Loucy (cell line): Measurements from ENCODE around the gene HCRT.
A peak's percentile ranks its signal among the peaks of the same experiment; 100 is the strongest.
"Not testable (repeated sequence)": the region's sequence is repeated elsewhere in the genome, so short reads cannot be mapped to it uniquely, and the experiment has no call there.

ENCODE experiments used
- H2AFZ ChIP-seq: fragments of 200-600 bp; sonication (generic); 2 replicates; pipeline ENCODE4 v1.6.0; 2016; ENCODE audit warnings: antibody characterized with exemption, mild to moderate bottlenecking, low read length, moderate library complexity
- H3F3A ChIP-seq: fragments of 200-600 bp; 2 replicates; pipeline ENCODE4 v1.6.0; 2016; ENCODE audit warnings: antibody characterized with exemption, low read depth, mild to moderate bottlenecking
- H3K27me3 ChIP-seq: fragments of 200-600 bp; sonication (generic); 2 replicates; pipeline ENCODE4 v1.6.1; 2014; ENCODE audit warnings: low read length, mild to moderate bottlenecking; ENCODE audit not compliant: insufficient read depth, poor library complexity, severe bottlenecking
- H3K36me3 ChIP-seq: fragments of 200-600 bp; sonication (generic); 2 replicates; pipeline ENCODE4 v1.6.1; 2016; ENCODE audit warnings: low read length; ENCODE audit not compliant: insufficient read depth
- H3K4me1 ChIP-seq: fragments of 200-600 bp; sonication (generic); 2 replicates; pipeline ENCODE4 v1.5.1; 2014; ENCODE audit warnings: low read length, mild to moderate bottlenecking; ENCODE audit not compliant: insufficient read depth, poor library complexity, severe bottlenecking
- H3K4me2 ChIP-seq: fragments of 200-600 bp; sonication (generic); 2 replicates; pipeline ENCODE4 v1.6.0; 2014; ENCODE audit warnings: antibody characterized with exemption, low read length, low read depth, mild to moderate bottlenecking; ENCODE audit not compliant: poor library complexity, severe bottlenecking
- H3K4me3 ChIP-seq: fragments of 200-600 bp; sonication (generic); 2 replicates; pipeline ENCODE4 v1.5.1; 2014; ENCODE audit warnings: low read length, mild to moderate bottlenecking, mixed read lengths; ENCODE audit not compliant: poor library complexity, severe bottlenecking
- H3K79me2 ChIP-seq: fragments of 200-600 bp; sonication (generic); 2 replicates; pipeline ENCODE4 v1.6.1; 2014; ENCODE audit warnings: low read length; ENCODE audit not compliant: insufficient read depth
- H3K9ac ChIP-seq: fragments of 200-600 bp; sonication (generic); 2 replicates; pipeline ENCODE4 v1.6.0; 2014; ENCODE audit warnings: mild to moderate bottlenecking, low read depth, low read length, moderate library complexity; ENCODE audit not compliant: poor library complexity, severe bottlenecking
- H3K9me2 ChIP-seq: fragments of 200-600 bp; sonication (generic); replicated peaks from 2 replicates; pipeline ENCODE4 v1.6.1; 2016; ENCODE audit warnings: low read depth, low read length, mixed read lengths
- H3K9me3 ChIP-seq: fragments of 200-600 bp; sonication (generic); 2 replicates; pipeline ENCODE4 v1.6.1; 2014; ENCODE audit warnings: mild to moderate bottlenecking, antibody characterized with exemption, low read length, low read depth; ENCODE audit not compliant: insufficient read depth
- H4K20me1 ChIP-seq: fragments of 200-600 bp; sonication (generic); 2 replicates; pipeline ENCODE4 v1.6.0; 2014; ENCODE audit warnings: antibody characterized with exemption, low read length, mild to moderate bottlenecking; ENCODE audit not compliant: insufficient read depth, poor library complexity, severe bottlenecking
- CTCF ChIP-seq: fragments of 200-600 bp; sonication (generic); conservative IDR thresholded peaks from 2 replicates; pipeline ENCODE4 v1.5.1; 2014; ENCODE audit warnings: mild to moderate bottlenecking, antibody characterized with exemption, low read length
- EZH2phosphoT487 ChIP-seq: fragments of 200-600 bp; IDR thresholded peaks from 2 replicates; pipeline ENCODE4 v1.6.1; 2018; ENCODE audit warnings: antibody characterized with exemption, mild to moderate bottlenecking, moderate library complexity, borderline replicate concordance

The HCRT gene

GRCh38 chr17:42153919-42154742, 31.1 kb downstream of the HCRT start:
- H3K79me2 ChIP-seq = peaks cover 55% of the 10 kb centered on the region
- TF ChIP-seq EZH2phosphoT487 (no peak), CTCF (no peak)
- H3K36me3 ChIP-seq = no peaks in the 10 kb centered on the region
- peaks cover 31% of the 10 kb centered on the region for H4K20me1 ChIP-seq
- peak overlapping the region; percentile 97 for H3K9ac ChIP-seq
- peak overlapping the region; percentile 99 for H3K4me2 ChIP-seq
- peak overlapping the region; percentile 74 for H2AFZ ChIP-seq
- no peaks in the 10 kb centered on the region for H3K9me3 ChIP-seq
- no peaks in the 10 kb centered on the region for H3F3A ChIP-seq
- peaks cover 32% of the 10 kb centered on the region for H3K4me1 ChIP-seq
- H3K9me2 ChIP-seq = no peaks in the 10 kb centered on the region
- H3K27me3 ChIP-seq = no peaks in the 10 kb centered on the region
- peak overlapping the region; percentile 98 for H3K4me3 ChIP-seq

- Histone ChIP-seq H3K27me3 (no peaks in the 10 kb centered on the region), H3K36me3 (0 out of 2 replicates have a peak, but pooled peaks cover 4% of the 10 kb centered on the region), H4K20me1 (peaks cover 27% of the 10 kb centered on the region), H2AFZ (no peak overlapping the region), H3K4me3 (no peak overlapping the region), H3K9ac (no peak overlapping the region), H3K4me1 (peaks cover 20% of the 10 kb centered on the region), H3K9me2 (no peaks in the 10 kb centered on the region), H3K79me2 (peaks cover 80% of the 10 kb centered on the region), H3K9me3 (no peaks in the 10 kb centered on the region), H3K4me2 (no peak overlapping the region), H3F3A (no peaks in the 10 kb centered on the region)
- no peak for TF ChIP-seq EZH2phosphoT487
- TF ChIP-seq CTCF = no peak
Measured at GRCh38 chr17:42146911-42147607, 38.2 kb downstream of the HCRT start.

- not testable (repeated sequence) for H3K9me2 ChIP-seq, H3F3A ChIP-seq, H3K27me3 ChIP-seq, H2AFZ ChIP-seq, H3K4me1 ChIP-seq, H3K4me2 ChIP-seq, H3K9me3 ChIP-seq, H3K9ac ChIP-seq, H3K36me3 ChIP-seq, H3K4me3 ChIP-seq
- peaks cover 17% of the 10 kb centered on the region for H4K20me1 ChIP-seq
- peaks cover 75% of the 10 kb centered on the region; the same call in 1 of the 2 replicates for H3K79me2 ChIP-seq
Measured at GRCh38 chr17:42143138-42143537, 42.1 kb downstream of the HCRT start.
